Measurements from ENCODE around the gene DGAT2. TPM values are rescaled to one million over a fixed set of nuclear protein-coding genes. Genes with fewer than 3 reads are reported as not detected.

Gene DGAT2
- total RNA-seq, 1 experiment from 2014 or later = 105 TPM

DNA sequence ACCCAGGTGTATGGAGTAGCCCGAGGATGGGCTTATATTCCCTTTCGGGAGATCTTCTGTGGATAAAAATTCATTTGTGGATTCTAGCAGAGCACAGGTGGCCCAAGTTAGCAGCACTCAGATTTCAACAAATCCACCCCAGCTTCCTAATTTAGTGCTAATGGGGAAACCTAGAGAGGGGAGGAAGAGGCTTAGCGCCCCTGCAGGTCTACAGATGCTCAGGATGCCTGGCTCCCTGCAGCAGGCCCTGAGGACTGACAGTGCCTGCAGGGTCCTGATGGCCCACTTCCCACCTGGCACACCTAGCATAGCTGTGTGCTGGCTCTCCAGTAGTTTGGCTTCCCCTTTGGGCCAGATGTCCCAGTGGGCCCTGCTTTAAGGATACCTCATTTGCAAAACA lies 6.5 kb downstream of the DGAT2 start:
- in situ Hi-C loops (cut with HindIII; ENCODE audit: low sequenced_read_pairs) = no loop called here
- DNase-seq (ENCODE audit: low spot score) = no peak

DNA sequence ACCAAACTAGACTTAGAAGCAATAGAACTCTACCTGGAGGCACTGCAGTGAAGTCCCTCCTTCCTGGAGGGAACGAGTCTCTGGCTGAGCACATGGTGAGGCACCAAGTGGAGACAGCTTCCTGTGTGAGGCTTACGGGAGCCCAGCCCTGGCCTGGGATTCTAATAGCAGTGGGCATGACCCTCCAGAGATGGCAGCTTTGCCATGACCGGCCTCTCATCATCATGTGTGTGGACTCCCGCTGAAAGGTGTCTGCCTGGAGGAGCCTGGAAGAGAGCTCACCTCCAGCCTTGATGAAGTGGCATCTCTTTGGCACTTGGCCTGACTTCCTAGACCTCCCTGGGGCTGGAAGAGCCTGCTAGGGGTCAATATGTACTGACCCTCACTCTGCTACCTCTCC lies 8.0 kb downstream of the DGAT2 start:
- in situ Hi-C loops (cut with HindIII; ENCODE audit: low sequenced_read_pairs) = no loop called here
- DNase-seq (ENCODE audit: low spot score) = no peak

DNA sequence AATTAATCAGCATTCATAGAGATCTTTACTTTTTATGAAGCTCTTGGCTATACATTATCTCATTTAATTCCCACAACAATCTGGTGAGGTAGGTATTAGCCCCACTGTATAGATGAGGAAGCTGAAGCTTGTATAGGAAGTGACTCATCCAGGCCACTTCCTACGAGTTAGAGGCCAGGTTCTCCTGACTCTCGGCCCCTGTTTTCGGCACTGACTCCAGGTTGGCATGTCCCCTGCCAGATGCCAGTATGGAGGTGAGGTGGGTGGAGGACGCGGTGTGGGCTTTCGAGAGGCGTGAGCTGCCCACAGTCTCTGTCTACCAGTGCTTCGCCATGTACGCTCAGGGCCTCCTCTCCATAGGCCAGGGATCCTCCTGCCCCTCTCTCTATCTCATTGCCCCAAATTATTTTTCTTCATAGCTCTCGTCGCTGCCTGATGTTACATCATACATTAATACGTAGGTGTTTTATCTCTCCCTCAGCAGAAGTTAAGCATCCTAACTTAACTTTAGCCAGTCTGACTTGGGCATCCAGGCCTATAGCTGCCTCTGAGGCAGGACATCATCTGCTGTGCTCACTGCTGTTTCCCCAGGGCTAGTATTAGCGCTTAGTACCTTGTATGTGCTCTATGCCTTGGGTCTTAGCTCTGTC lies 9.0 kb downstream of the DGAT2 start:
- no peak for DNase-seq (ENCODE audit: low spot score)
- in situ Hi-C loops (cut with HindIII; ENCODE audit: low sequenced_read_pairs) = no loop called here

DNA sequence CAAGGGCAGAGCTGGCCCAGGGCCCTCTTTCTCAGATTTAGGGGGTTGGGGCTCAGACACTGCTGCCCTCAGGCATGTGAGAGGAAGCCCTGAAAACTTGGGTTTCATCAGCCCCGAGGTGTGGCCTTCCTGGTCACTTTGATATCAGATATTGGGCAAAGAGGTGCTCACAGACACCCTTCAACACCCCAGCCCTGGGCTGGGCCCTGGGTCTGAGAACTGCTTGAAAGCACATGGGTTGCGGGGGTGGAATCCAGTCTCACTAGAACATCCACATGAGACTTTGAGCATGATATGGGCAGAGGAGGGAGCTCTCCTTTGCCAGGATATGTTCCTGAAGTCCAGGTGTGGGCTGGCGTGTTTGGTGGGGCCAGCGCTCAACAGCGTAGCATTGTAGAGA lies 10.4 kb downstream of the DGAT2 start:
- in situ Hi-C loops (cut with HindIII; ENCODE audit: low sequenced_read_pairs) = no loop called here
- no peak for DNase-seq (ENCODE audit: low spot score)

DNA sequence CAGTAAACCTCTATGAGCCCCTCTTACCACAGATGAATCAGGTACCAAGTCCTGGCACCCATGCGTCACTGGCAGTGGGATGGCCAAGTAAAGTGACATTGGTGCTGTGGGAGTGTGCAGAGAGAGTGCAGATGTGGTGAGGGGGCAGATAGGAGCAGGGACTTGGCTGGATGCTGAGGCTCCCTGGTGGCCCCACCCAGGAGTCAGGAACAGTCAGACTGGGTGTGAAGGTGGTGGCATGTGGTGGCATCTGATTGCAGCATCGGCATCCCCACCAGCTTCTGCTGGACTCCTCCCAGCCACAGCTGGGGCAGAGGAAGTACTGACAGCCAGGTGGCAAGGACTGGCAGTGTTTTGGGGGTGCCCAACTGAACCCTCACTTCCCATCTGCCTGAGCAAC lies 11.4 kb downstream of the DGAT2 start:
- no peak for DNase-seq (ENCODE audit: low spot score)
- in situ Hi-C loops (cut with HindIII; ENCODE audit: low sequenced_read_pairs) = no loop called here

DNA sequence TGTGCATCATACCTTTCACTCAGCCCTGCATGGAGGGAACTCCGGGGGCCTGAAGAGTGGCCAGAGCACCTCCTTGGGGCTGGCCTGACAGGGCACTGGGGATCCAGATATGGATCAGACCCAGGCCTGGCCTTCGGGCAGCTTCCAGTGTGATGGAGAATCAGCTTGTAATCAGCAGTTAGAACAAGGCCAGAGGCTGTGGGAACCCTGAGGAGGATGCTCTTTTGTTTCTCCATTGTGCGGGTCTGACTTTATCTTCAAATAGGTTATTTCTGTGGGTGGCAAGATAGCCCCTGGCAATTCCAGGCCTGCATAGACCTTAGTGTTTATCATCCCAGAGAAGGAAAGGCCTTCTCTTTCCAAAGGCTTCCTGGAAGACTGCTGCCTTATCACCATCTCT lies 12.3 kb downstream of the DGAT2 start:
- DNase-seq (ENCODE audit: low spot score) = no peak
- in situ Hi-C loops (cut with HindIII; ENCODE audit: low sequenced_read_pairs) = no loop called here

DNA sequence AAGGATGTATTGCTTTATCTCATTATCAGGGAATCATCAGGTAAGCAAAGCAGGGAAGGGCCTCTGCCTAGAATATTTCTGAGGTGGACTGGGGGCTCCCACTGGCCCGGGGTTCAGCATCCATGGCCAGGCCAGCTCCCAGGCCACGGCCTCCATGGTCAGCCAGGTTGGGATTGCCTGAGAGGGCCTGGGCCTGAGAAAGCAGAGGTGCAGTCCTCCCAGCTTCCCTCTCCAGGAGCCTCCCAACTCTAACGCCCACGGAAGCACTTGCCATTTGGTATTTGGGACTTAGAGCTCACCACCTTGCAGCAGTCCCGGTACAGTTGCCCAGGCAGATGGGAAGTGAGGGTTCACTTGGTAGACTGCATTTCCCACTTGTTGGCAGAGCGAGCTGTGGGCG lies 12.7 kb downstream of the DGAT2 start:
- in situ Hi-C loops (cut with HindIII; ENCODE audit: low sequenced_read_pairs) = no loop called here
- DNase-seq (ENCODE audit: low spot score) = no peak

DNA sequence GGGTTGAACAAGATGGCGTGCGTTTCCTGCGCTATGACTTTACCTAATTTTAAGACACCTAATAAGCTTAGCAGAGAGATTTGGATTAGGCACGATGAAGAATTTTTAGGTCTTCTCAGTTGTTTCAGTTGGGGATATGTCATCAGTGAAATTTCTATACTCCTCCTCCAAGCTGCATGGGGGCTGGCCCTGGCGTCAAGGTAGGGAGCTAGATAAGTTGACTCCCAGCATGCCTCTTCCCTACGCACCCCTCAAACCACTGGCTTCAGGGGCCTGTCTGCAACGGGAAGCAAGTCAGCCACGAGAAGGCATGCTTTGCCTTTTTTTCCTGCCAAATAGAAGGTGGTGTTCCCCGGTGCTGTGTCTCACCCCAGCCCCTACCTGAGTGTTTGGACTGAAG lies 13.3 kb downstream of the DGAT2 start:
- in situ Hi-C loops (cut with HindIII; ENCODE audit: low sequenced_read_pairs) = no loop called here
- DNase-seq (ENCODE audit: low spot score) = no peak

DNA sequence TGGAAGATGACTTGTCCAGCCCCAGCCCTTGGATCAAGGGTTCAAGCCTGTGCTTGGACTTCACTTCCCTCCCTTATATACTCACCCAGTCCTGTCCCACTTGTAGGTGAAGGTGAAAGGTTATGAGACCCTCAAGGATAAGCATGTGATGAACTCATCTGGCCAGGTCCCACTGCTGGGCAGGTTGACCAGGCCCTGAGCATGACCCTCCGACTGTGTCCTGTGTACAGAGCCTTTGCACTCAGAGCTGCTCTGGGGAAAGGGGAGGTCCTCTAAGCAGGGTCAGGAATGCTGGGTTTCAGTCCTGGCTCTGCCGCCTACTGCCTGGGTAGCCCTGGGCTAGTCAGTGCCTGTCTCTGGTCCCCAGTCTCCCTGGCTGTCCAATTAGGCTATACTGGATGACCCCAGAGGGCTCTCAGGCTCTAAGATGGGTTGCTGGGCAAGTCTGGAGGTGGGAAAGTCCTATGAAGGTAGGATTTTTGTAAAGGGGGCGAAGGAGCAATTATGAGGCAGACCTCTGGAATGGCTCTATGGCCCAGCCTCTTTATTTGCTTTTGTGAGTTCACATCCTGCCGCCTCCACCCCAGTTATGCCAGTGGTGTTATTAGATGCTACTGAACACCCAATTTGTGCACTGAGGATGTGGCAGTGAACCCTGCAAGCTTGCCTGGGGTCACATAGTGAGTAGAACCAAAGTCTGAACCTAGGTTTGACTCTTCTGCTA lies 14.1 kb downstream of the DGAT2 start:
- in situ Hi-C loops (cut with HindIII; ENCODE audit: low sequenced_read_pairs) = no loop called here
- no peak for DNase-seq (ENCODE audit: low spot score)

DNA sequence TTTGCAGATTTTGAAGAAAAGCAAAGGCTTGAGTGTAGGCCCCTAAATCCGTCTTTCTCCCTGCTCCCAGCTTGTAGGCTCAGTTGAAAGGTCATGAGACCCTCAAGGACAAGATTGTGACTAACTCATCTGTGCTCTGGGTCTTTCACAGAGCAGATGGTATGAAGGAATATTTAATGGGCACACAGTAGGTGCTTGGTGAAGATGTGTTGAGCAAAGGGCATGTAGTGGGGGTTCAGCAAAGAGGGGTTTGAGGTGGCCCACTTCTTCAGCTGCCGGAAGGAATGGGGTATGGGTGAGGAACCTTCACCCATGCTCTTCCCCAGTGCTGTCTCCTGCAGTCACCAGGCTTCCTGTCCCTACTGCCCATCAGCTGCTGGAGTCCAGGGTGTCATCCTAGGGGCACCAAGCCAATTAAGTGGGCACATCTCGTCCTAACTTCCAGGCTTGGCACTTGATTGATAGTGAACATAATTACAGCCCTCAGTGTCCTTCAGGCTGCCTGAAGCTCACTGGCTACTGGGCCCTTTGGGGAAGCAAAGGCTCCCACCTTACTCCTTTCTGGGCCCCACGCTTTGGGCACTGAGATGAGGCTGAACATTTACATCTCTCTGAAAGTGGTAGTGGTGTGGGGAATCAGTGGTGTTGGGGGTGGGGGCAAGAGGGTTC lies 15.0 kb downstream of the DGAT2 start:
- in situ Hi-C loops (cut with HindIII; ENCODE audit: low sequenced_read_pairs) = no loop called here
- DNase-seq (ENCODE audit: low spot score) = no peak

DNA sequence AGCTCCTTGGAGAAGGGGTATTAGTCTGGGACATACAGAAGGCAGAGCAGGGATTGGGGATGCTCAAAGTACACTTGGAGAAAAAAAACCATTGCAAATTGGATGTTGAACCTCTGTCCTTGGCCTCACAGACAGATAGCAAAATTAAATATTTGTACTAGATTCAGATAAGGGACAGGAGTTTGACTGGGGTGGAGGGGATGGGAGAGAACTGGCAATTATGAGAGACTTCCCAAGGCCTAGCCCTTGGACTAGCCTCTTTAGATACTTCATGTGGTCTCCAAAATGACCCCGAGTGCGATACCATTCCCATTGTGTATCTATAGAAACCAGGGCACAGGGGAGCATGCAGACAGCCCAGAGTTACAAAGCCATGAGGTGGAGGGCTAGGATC lies 15.5 kb downstream of the DGAT2 start:
- in situ Hi-C loops (cut with HindIII; ENCODE audit: low sequenced_read_pairs) = no loop called here
- no peak for DNase-seq (ENCODE audit: low spot score)

DNA sequence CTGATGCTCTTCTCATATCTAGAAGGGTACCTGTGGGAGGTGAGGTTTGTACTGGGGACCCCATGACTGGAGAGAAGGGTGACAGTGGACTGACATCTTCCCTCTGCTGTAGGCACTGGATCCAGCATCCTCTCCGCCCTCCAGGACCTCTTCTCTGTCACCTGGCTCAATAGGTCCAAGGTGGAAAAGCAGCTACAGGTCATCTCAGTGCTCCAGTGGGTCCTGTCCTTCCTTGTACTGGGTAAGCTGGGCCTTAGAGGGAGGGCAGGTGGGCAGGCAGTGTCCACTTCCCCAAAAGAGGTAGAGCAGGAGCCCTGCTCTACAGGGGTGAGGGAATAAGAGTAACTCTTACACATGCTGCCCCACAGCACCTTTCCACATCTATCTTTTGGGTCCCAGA lies 15.9 kb downstream of the DGAT2 start:
- in situ Hi-C loops (cut with HindIII; ENCODE audit: low sequenced_read_pairs) = no loop called here

DNA sequence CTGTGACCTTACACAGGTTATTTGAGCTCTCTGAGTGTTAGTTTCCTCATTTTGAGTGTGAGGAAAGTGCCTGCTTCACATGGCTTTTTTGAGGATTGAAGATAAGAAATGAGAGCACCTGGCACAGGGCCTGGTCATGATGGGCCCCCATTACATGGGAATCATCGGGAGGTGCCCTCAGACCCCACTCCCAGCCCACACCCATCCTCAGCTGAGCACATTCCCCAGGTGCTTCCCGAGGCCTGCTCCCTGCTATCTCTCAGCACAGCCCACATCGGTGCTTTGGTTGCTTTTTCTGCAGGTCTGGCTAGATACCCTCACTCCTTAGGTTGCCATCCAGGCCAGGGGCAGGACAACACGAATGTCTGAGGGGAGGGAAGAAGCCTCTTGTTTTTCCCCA lies 16.6 kb downstream of the DGAT2 start:
- no peak for DNase-seq (ENCODE audit: low spot score)
- in situ Hi-C loops (cut with HindIII; ENCODE audit: low sequenced_read_pairs) = no loop called here

More for the DNA sequence above, 15.9 kb downstream of the DGAT2 start:
- DNase-seq (ENCODE audit: low spot score) = no peak

DNA sequence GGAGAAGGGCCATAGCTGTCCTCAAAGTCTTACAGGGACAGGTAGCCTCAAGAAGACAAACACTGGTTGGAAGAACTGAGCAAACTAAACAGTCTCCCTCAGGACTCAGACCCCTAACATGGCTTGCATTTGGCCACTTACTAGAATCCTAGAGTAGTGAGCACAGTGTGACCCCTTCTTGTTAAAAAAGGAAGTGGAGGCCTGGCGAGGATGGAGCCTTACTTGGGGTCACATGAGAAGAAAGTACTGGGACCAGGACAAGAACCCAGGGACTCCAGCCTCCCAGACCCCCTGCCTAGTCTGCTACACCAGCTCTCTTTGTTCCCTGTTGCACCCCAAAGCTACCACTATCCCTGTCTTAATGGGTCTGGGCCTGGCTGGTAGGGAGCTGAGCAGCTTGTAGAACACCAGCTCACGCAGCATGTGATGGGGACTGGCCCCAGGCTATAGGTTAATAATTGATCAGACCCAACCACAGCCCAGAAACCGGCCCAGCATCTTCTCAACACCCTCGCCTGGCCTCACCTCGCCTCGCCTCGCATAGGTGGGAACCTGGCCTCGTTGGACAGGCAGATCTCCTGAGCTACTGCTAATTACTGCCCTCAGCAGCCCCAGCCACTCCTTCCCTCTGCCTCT lies 17.6 kb downstream of the DGAT2 start:
- no peak for DNase-seq (ENCODE audit: low spot score)
- in situ Hi-C loops (cut with HindIII; ENCODE audit: low sequenced_read_pairs) = no loop called here

DNA sequence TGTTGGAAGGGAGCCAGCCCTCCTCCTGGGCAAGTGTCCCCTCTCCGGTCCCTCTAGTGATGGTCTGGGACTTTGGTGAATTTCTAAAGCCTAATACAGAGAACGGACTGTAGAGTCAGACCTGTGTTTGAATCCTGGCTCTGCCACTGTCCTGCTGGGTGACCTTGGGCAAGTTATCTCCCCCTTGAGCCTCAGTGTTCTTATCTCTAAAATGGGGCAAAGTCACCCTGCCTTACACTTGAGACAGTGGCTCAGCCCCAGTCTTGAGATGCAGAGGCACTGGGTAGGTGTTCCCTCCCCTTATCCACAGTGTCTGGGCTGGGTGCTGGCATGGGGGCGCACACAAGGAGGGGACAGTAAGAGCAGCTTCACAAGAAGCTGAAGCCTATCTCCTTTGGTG lies 20.9 kb downstream of the DGAT2 start:
- no peak for DNase-seq (ENCODE audit: low spot score)
- in situ Hi-C loops (cut with HindIII; ENCODE audit: low sequenced_read_pairs) = no loop called here

DNA sequence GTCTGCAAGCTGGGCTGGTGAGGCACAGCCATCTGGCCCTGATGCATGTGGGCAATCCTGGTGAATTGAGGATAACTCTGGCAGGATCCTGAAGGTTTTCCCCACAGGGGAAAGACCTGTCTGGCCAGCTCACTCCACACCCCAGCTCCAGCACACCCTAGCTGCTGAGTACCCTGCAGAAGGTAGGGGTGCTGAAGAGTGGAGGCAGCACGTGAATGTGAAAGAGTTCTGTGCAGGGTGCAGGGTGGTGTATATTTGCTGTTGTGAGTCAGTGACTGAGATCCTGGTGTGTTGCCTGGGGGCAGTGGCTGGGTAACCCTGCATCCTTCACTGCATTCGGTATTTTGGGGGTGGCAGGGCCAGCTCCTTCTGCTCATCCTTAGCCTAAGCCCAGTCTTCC lies 22.4 kb downstream of the DGAT2 start:
- in situ Hi-C loops (cut with HindIII; ENCODE audit: low sequenced_read_pairs) = no loop called here
- peak; percentile 20 for DNase-seq (ENCODE audit: low spot score)

DNA sequence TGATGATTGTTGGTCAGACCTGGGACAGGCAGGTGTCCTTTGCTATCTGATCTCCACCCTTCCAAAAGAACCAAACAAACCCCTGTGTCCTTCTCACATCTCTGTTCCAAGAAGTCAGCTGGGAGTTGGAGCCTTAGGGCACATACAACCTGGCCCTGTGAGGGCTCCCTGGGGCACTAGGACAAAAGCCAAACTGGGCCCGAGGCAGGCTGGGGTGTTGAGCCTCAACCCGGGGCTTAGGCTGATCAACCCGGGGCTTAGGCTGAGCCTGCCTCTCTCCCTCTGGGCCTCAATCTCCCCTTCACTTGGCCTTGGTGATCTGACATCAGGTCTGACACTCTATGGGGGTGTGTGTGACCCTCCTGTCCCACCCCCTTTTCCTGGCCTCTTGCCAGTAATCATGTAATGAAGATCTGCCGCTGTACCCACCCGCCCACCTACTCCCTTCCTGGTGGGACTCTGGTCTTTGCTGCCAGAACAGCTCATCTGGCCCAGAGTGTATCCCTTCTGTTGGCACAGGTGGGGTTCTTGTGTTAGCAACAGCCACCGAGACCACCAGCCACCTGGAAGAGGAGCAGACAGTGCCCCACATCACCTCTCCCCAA lies 23.7 kb downstream of the DGAT2 start:
- in situ Hi-C loops (cut with HindIII; ENCODE audit: low sequenced_read_pairs) = no loop called here
- no peak for DNase-seq (ENCODE audit: low spot score)

DNA sequence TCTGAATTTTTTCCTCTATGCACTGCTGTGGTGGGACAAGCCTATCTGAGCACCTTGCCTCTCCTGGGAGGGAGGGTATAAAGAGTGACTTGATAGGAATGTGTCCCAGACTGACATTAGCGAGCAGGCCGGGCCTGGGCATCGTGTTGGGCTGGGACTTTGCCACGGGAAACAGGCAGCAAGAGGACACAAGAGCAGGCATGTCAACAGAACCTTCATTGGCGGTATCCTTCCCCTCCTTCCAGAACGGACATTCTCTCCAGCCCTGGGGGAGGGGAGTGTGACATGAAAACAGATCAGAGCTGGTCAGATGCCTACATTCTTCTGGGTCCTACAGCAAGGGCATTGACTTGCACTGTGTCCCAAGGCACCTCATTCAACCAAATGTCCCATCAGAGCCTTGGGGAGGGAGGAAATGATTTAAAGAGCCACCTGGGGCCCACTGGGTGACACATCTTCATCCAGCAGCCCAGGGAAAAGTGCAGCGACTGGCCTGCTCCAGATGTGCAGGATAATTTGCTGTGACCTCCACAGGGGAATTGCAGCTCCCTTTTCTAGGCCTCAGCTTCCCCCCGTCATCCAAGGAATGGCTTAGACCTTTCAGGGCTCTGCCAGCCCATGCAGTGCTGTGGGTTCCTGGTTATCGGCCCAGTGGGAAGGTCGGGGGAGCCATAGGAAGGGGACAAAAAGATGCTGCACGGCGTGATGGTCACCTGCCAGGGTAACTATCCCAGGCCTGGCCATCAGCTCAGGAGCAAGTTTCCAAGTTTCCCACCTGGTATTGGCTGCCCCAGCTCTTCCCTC lies 24.6 kb downstream of the DGAT2 start:
- no peak for DNase-seq (ENCODE audit: low spot score)
- in situ Hi-C loops (cut with HindIII; ENCODE audit: low sequenced_read_pairs) = no loop called here

DNA sequence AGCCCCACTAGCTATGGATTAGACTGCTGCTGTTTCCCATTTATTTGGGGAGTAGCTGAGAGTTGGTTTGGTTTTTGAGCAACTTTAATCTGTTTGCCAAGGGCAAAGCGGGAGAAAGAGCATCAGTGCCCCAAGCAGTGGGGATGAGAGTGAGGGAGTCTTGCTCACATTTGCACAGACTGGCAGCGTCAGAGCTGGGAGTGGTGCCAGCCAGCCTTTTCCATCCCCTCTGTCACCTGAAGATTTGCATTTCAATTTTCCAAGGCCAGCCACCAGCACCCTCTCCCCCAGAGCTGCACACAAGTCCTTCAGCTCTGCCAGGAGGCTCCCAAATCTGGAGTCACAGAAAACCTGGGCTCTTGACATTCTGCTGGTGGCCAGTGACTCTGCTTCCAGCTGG lies 25.4 kb downstream of the DGAT2 start:
- in situ Hi-C loops (cut with HindIII; ENCODE audit: low sequenced_read_pairs) = no loop called here
- DNase-seq (ENCODE audit: low spot score) = no peak

Data from G401 (cell line).